ENCODE results near the gene GAPDHS. TPM values are rescaled to one million over a fixed set of nuclear protein-coding genes. Genes with fewer than 3 reads are reported as not detected.

GAPDHS gene
- total and polyA plus RNA-seq, 2 of the 4 experiments (the other 2 are of a cell fraction) = not detected

DNA sequence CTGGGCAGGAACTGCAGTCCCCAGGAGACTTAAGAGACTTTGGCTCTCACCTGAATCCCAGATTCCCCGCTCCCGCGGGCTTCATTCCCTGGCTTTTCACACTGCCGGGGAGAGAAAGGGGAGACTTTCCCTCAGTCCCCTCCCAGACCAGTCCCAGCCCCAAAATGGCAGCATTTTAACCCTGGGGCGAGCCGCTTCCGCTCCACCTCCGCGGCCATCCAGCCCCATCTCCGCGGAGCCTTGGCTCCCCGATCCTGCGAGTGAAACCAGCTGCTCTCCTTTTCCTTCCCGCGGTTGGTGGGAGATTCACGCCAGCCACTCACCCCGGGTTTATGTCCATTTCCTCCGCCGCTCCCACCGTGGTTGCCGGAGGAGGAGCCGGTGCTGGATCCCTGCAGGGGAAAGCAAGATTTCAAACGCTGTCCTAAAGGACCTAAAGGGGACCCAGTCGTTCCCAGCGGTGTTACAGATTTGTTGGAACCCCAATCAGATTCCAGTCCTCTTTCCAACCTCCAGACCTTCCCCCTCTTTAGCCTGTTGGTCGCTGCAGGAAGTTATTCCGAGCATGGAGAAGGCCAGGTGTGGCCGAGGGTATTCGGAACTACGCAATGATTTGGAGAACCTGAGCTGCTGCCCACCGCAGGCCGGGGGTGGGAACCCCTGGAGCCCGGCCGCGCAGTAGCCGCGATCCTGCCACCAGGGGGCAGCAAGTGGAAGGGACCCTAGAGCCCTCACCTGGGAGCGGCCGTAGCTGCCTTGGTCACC lies 23.2 kb upstream of the GAPDHS start:
- intact Hi-C loops (cut with micrococcal nuclease) = loop anchor here (2.0 kb wide), 1 partner anchor 35 kb away; the partner anchor contains the start of gene TMEM147
- CTCF ChIA-PET = interaction anchor here (0.7 to 1.0 kb wide), 3 partner anchors 9 to 191 kb away, joined by 3 to 4 read pairs (median 3); no protein-coding TSS in a partner anchor
- H3K23ac ChIP-seq (ENCODE audit: low read depth, low read length) = peak overlapping the region; percentile 42; the same call in 1 of the 2 replicates
- peaks cover 71% of the 10 kb centered on the region for H3K27me3 ChIP-seq (ENCODE audit: control insufficient read depth, insufficient read depth, low read length)
- no TSS peak for BruUV-seq (replicated peaks)
- no peak overlapping the region for H2BK5ac ChIP-seq (ENCODE audit: low read depth, low read length, poor library complexity, severe bottlenecking)
- peak overlapping the region; percentile 93 for H2AFZ ChIP-seq (replicated peaks; ENCODE audit: low read length, poor library complexity)
- H3K79me1 ChIP-seq (ENCODE audit: low read depth in 1 of 2, low read length in 2 of 2) = no peaks in the 10 kb centered on the region
- no peak overlapping the region for H2BK20ac ChIP-seq (ENCODE audit: low read depth, low read length)
- no peaks in the 10 kb centered on the region for H4K20me1 ChIP-seq (ENCODE audit: insufficient read depth, low read length)
- no peak overlapping the region for H3K18ac ChIP-seq (ENCODE audit: low read depth, low read length)
- H3K9ac ChIP-seq (ENCODE audit: low read depth, low read length) = 0 out of 2 replicates have a peak overlapping the region, but pooled peaks have one; percentile 4
- POLR2A ChIA-PET (ENCODE audit: unreplicated experiment) = no interaction called here
- peak overlapping the region; percentile 79 for H3K14ac ChIP-seq (replicated peaks; ENCODE audit: low read depth, low read length)
- H2BK120ac ChIP-seq (ENCODE audit: low read depth, low read length) = no peak overlapping the region; the same call in 1 of the 2 replicates
- ATAC-seq (ENCODE audit: low read depth) = peak; percentile 71
- in situ Hi-C loops (cut with MboI; ENCODE audit: low sequenced_read_pairs) = no loop called here
- peak overlapping the region; percentile 94 for H2AK9ac ChIP-seq (replicated peaks; ENCODE audit: low read depth, low read length, poor library complexity)
- WGBS, 2 experiments (ENCODE audit: extremely low coverage in 2 of 2, insufficient read length in 1 of 2) = 0% methylated on average over 5 of the region's 39 CpGs; no CpG with 5 or more reads in 1 of the 2 experiments
- peak overlapping the region; percentile 64 to 73; a peak in 3 of 4 replicates for H4K8ac ChIP-seq (ENCODE audit: low read depth in 2 of 2, low read length in 2 of 2)
- H3K9me3 ChIP-seq (ENCODE audit: control insufficient read depth, insufficient read depth, low read length) = no peaks in the 10 kb centered on the region
- no peaks in the 10 kb centered on the region for H3K36me3 ChIP-seq (ENCODE audit: control insufficient read depth, insufficient read depth, low read length)
- peak overlapping the region; percentile 27; the same call in 2 of the 3 replicates for H2BK15ac ChIP-seq (ENCODE audit: low read depth, low read length)
- peaks cover 5% of the 10 kb centered on the region; the same call in 1 of the 2 replicates for H3K4me1 ChIP-seq (ENCODE audit: control insufficient read depth, insufficient read depth, low read length)
- H3K56ac ChIP-seq (ENCODE audit: extremely low read depth, insufficient read depth, low read length) = no peak overlapping the region
- DNase-seq = peak; percentile 22
- H2AK5ac ChIP-seq (ENCODE audit: low read depth, low read length) = peak overlapping the region; percentile 50; the same call in 1 of the 2 replicates
- no peak overlapping the region for H4K5ac ChIP-seq (ENCODE audit: low read depth, low read length)
- peak overlapping the region; percentile 72 for H3K4me2 ChIP-seq (ENCODE audit: low read depth, low read length)
- peak overlapping the region; percentile 25 for H3K4me3 ChIP-seq (ENCODE audit: insufficient read depth, low read depth, low read length)
- no peaks in the 10 kb centered on the region; the same call in 1 of the 2 replicates for H3K9me1 ChIP-seq (ENCODE audit: insufficient read depth, low read length)
- dilution Hi-C loops (cut with HindIII; ENCODE audit: low sequenced_read_pairs, unreplicated experiment) = no loop called here
- no peak overlapping the region for H3K27ac ChIP-seq (ENCODE audit: insufficient read depth, low read length)
- peak overlapping the region; percentile 27; the same call in 1 of the 2 replicates for H3K4ac ChIP-seq (ENCODE audit: low read depth, low read length)
- H4K91ac ChIP-seq (ENCODE audit: insufficient read depth, low read depth, low read length) = no peak overlapping the region
- TF ChIP-seq MAZ (IDR thresholded peaks at IDR 0.05; ENCODE audit: borderline replicate concordance, low read depth, low read length) (peak; percentile 19; the same call in 1 of the 2 replicates), RCOR1 (IDR thresholded peaks at IDR 0.05; ENCODE audit: insufficient replicate concordance, low read length) (no peak), POLR2A (IDR thresholded peaks at IDR 0.05; ENCODE audit: low read depth, low read length) (no peak), RFX5 (IDR thresholded peaks at IDR 0.05; ENCODE audit: low read depth, low read length) (no peak), CEBPB (IDR thresholded peaks at IDR 0.05; ENCODE audit: low read depth, low read length) (no peak), SMC3 (IDR thresholded peaks at IDR 0.05; ENCODE audit: low read depth, low read length) (peak; percentile 58), BHLHE40 (IDR thresholded peaks at IDR 0.05; ENCODE audit: low read depth, low read length) (no peak), USF2 (IDR thresholded peaks at IDR 0.05; ENCODE audit: low read depth, low read length) (no peak), MAFK (IDR thresholded peaks at IDR 0.05; ENCODE audit: low read depth, low read length) (no peak), FOS (IDR thresholded peaks at IDR 0.05; ENCODE audit: low read depth, low read length) (no peak), RAD21 (IDR thresholded peaks at IDR 0.05; ENCODE audit: low read length) (peak; percentile 63)
- TF ChIP-seq, protein P1, sequence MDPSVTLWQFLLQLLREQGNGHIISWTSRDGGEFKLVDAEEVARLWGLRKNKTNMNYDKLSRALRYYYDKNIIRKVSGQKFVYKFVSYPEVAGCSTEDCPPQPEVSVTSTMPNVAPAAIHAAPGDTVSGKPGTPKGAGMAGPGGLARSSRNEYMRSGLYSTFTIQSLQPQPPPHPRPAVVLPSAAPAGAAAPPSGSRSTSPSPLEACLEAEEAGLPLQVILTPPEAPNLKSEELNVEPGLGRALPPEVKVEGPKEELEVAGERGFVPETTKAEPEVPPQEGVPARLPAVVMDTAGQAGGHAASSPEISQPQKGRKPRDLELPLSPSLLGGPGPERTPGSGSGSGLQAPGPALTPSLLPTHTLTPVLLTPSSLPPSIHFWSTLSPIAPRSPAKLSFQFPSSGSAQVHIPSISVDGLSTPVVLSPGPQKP (IDR thresholded peaks at IDR 0.05; ENCODE audit: borderline replicate concordance, low read depth, low read length) = no peak
- TF ChIP-seq, protein P2, sequence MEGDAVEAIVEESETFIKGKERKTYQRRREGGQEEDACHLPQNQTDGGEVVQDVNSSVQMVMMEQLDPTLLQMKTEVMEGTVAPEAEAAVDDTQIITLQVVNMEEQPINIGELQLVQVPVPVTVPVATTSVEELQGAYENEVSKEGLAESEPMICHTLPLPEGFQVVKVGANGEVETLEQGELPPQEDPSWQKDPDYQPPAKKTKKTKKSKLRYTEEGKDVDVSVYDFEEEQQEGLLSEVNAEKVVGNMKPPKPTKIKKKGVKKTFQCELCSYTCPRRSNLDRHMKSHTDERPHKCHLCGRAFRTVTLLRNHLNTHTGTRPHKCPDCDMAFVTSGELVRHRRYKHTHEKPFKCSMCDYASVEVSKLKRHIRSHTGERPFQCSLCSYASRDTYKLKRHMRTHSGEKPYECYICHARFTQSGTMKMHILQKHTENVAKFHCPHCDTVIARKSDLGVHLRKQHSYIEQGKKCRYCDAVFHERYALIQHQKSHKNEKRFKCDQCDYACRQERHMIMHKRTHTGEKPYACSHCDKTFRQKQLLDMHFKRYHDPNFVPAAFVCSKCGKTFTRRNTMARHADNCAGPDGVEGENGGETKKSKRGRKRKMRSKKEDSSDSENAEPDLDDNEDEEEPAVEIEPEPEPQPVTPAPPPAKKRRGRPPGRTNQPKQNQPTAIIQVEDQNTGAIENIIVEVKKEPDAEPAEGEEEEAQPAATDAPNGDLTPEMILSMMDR (conservative IDR thresholded peaks at IDR 0.05; ENCODE audit: low read depth, low read length) = peak; percentile 78
